Right lobe of liver (tissue), 4 donors: Measurements from ENCODE around the gene GPR176.

Experiments
- POLR2A ChIP-seq: fragments of 450-650 bp; IDR thresholded peaks from one replicate; pipeline ENCODE4 v1.6.1; 2017; ENCODE audit warnings: antibody characterized with exemption, mild to moderate bottlenecking
- TF ChIP-seq, protein P1 (sequence below), 4 donors: fragments of 200-600 bp in 3 of 4; fragments of 450-650 bp in 1 of 4; IDR thresholded peaks; one replicate each; pipeline versions ENCODE4 v1.5.1 to v1.8.0; 2016 to 2022; ENCODE audit warnings: antibody characterized with exemption in 4 of 4, mild to moderate bottlenecking in 2 of 4
- donor health status: DM: no; HTN: no; CAD: no.
- donor health status: DM: no; HTN: no; CAD: no.
- donor health status: DM: no; HTN: yes; CAD: no.

DNA sequence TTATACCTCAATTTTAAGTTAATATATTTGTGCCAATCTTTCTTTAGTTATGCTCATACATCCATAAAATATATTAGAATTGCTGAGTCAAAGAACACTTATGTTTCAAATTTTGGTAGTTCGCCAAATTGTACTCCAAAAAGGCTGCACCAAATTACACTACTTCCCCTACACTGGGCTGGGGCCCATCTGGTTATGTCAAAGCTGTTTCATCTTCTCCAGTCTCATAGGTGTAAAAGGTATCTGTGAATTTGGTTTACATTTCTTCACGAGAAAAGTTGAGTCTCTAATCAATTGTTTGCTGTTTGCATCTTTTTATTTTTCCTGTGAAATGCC, 138.1 kb downstream of the GPR176 start:
- TF ChIP-seq, protein P1, sequence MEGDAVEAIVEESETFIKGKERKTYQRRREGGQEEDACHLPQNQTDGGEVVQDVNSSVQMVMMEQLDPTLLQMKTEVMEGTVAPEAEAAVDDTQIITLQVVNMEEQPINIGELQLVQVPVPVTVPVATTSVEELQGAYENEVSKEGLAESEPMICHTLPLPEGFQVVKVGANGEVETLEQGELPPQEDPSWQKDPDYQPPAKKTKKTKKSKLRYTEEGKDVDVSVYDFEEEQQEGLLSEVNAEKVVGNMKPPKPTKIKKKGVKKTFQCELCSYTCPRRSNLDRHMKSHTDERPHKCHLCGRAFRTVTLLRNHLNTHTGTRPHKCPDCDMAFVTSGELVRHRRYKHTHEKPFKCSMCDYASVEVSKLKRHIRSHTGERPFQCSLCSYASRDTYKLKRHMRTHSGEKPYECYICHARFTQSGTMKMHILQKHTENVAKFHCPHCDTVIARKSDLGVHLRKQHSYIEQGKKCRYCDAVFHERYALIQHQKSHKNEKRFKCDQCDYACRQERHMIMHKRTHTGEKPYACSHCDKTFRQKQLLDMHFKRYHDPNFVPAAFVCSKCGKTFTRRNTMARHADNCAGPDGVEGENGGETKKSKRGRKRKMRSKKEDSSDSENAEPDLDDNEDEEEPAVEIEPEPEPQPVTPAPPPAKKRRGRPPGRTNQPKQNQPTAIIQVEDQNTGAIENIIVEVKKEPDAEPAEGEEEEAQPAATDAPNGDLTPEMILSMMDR (IDR thresholded peaks at IDR 0.05): no peak
- TF ChIP-seq POLR2A: no peak
